Immature natural killer cell (primary cell): ENCODE results near the gene CALD1. TPM values are rescaled to one million over a fixed set of nuclear protein-coding genes. Genes with fewer than 3 reads are reported as not detected.

Source experiments
- DNase-seq, 3 donors: peaks; one replicate each; pipeline ENCODE4 v3.0.0; 2022; ENCODE audit warnings: mixed read lengths in 1 of 3
- H3K27ac Mint-ChIP-seq, 6 donors: one replicate each; pipeline ENCODE4 v1.8.0; 2020; ENCODE audit warnings: mixed read lengths in 6 of 6, mild to moderate bottlenecking in 5 of 6, inconsistent platforms in 4 of 6, moderate library complexity in 3 of 6
- H3K27me3 Mint-ChIP-seq, 3 donors: one replicate each; pipeline ENCODE4 v1.8.0; 2020 to 2021; ENCODE audit warnings: low read depth in 3 of 3, mild to moderate bottlenecking in 3 of 3, mixed read lengths in 3 of 3, moderate library complexity in 3 of 3, inconsistent platforms in 1 of 3
- H3K36me3 Mint-ChIP-seq, 3 donors: one replicate each; pipeline ENCODE4 v1.8.0; 2020; ENCODE audit warnings: mixed read lengths in 3 of 3, inconsistent platforms in 2 of 3, mild to moderate bottlenecking in 2 of 3
- H3K4me1 Mint-ChIP-seq, 2 donors: one replicate each; pipeline ENCODE4 v1.8.0; 2020; ENCODE audit warnings: inconsistent platforms in 2 of 2, mild to moderate bottlenecking in 2 of 2, mixed read lengths in 2 of 2, moderate library complexity in 1 of 2
- H3K4me3 Mint-ChIP-seq, 5 donors: one replicate each; pipeline ENCODE4 v1.8.0; 2020; ENCODE audit warnings: mild to moderate bottlenecking in 5 of 5, mixed read lengths in 5 of 5, inconsistent platforms in 3 of 5, moderate library complexity in 3 of 5
- H3K9me3 Mint-ChIP-seq, 6 donors: one replicate each; pipeline ENCODE4 v1.8.0; 2020; ENCODE audit warnings: mild to moderate bottlenecking in 6 of 6, mixed read lengths in 6 of 6, inconsistent platforms in 4 of 6, moderate library complexity in 3 of 6
- polyA plus RNA-seq, 3 donors: library from polyadenylated mRNA; unstranded; fragments of 300-500 nt; fragmentation: Illumina TruSeq; gene quantifications; one replicate each; pipeline ENCODE4 v1.2.3, GENCODE V29; 2021

CALD1 gene
- polyA plus RNA-seq, 3 donors from 2014 or later = 0.06 to 0.07 TPM; not detected in 1

GRCh38 chr7:134992626-134993179 lies 213.3 kb downstream of the CALD1 start:
- Mint-ChIP-seq H3K4me1 (peaks cover 3 to 7% of the 10 kb centered on the region in 2 donors), H3K27ac (peak overlapping the region in 3 of 6 donors; percentile 2 to 61 (median 8)), H3K36me3 (peaks cover 4 to 28% (median 6%) of the 10 kb centered on the region in 3 donors), H3K4me3 (no peak overlapping the region), H3K9me3 (no peaks in the 10 kb centered on the region), H3K27me3 (peaks cover 0 to 2% (median 2%) of the 10 kb centered on the region in 3 donors)
- no peak for DNase-seq

- no peaks in the 10 kb centered on the region for H3K4me1 Mint-ChIP-seq
- H3K9me3 Mint-ChIP-seq = no peaks in the 10 kb centered on the region
- no peak for DNase-seq
- H3K27me3 Mint-ChIP-seq = peaks cover 0 to 2% (median 2%) of the 10 kb centered on the region in 3 donors
- H3K36me3 Mint-ChIP-seq = peaks cover 7 to 31% (median 9%) of the 10 kb centered on the region in 3 donors
- peak overlapping the region in 1 of 6 donors; percentile 8 for H3K27ac Mint-ChIP-seq
- H3K4me3 Mint-ChIP-seq = no peak overlapping the region
Measured at GRCh38 chr7:134993877-134994456, 214.5 kb downstream of the CALD1 start.

- Mint-ChIP-seq H3K36me3 (peaks cover 8 to 34% (median 8%) of the 10 kb centered on the region in 3 donors), H3K27ac (peak overlapping the region in 2 of 6 donors; percentile 10 to 55), H3K9me3 (no peaks in the 10 kb centered on the region), H3K27me3 (peaks cover 0 to 2% (median 2%) of the 10 kb centered on the region in 3 donors), H3K4me3 (no peak overlapping the region), H3K4me1 (no peaks in the 10 kb centered on the region)
- no peak for DNase-seq
Measured at GRCh38 chr7:134995239-134996096, 216.0 kb downstream of the CALD1 start.

GRCh38 chr7:134996097-134996550 lies 216.7 kb downstream of the CALD1 start:
- peaks cover 8 to 34% (median 8%) of the 10 kb centered on the region in 3 donors for H3K36me3 Mint-ChIP-seq
- peaks cover 0 to 2% (median 2%) of the 10 kb centered on the region in 3 donors for H3K27me3 Mint-ChIP-seq
- H3K4me3 Mint-ChIP-seq = no peak overlapping the region
- H3K9me3 Mint-ChIP-seq = no peaks in the 10 kb centered on the region
- DNase-seq = no peak
- H3K4me1 Mint-ChIP-seq = no peaks in the 10 kb centered on the region
- no peak overlapping the region for H3K27ac Mint-ChIP-seq

- no peaks in the 10 kb centered on the region for H3K4me1 Mint-ChIP-seq
- H3K36me3 Mint-ChIP-seq = peaks cover 8 to 39% (median 8%) of the 10 kb centered on the region in 3 donors
- no peak overlapping the region for H3K27ac Mint-ChIP-seq
- no peaks in the 10 kb centered on the region for H3K9me3 Mint-ChIP-seq
- no peak overlapping the region for H3K4me3 Mint-ChIP-seq
- no peak for DNase-seq
- peaks cover 0 to 2% (median 2%) of the 10 kb centered on the region in 3 donors for H3K27me3 Mint-ChIP-seq
Measured at GRCh38 chr7:134997214-134997885, 217.9 kb downstream of the CALD1 start.

- peaks cover 4 to 37% (median 8%) of the 10 kb centered on the region in 3 donors for H3K36me3 Mint-ChIP-seq
- no peak overlapping the region for H3K27ac Mint-ChIP-seq
- peaks cover 0 to under 1% (median 0%) of the 10 kb centered on the region in 3 donors for H3K27me3 Mint-ChIP-seq
- no peak overlapping the region for H3K4me3 Mint-ChIP-seq
- H3K9me3 Mint-ChIP-seq = no peaks in the 10 kb centered on the region
- no peak for DNase-seq
- no peaks in the 10 kb centered on the region for H3K4me1 Mint-ChIP-seq
Measured at GRCh38 chr7:134999136-134999535, 219.7 kb downstream of the CALD1 start.

GRCh38 chr7:135001390-135002165 lies 222.1 kb downstream of the CALD1 start:
- Mint-ChIP-seq H3K36me3 (peaks cover 4 to 17% (median 6%) of the 10 kb centered on the region in 3 donors), H3K4me1 (no peaks in the 10 kb centered on the region), H3K27ac (no peak overlapping the region), H3K4me3 (no peak overlapping the region), H3K9me3 (no peaks in the 10 kb centered on the region), H3K27me3 (peaks cover 0 to 1% (median 0%) of the 10 kb centered on the region in 3 donors)
- DNase-seq = no peak

GRCh38 chr7:135012229-135012628 lies 232.8 kb downstream of the CALD1 start:
- no peak for DNase-seq
- peaks cover 0 to 2% (median 0%) of the 10 kb centered on the region in 6 donors for H3K9me3 Mint-ChIP-seq
- H3K36me3 Mint-ChIP-seq = no peaks in the 10 kb centered on the region
- peaks cover 1 to 2% (median 1%) of the 10 kb centered on the region in 3 donors for H3K27me3 Mint-ChIP-seq
- H3K27ac Mint-ChIP-seq = no peak overlapping the region
- no peaks in the 10 kb centered on the region for H3K4me1 Mint-ChIP-seq
- H3K4me3 Mint-ChIP-seq = no peak overlapping the region

Other genes with a start within 250 kb of the CALD1 start
- gene AKR1B15, start 230.5 kb upstream of the CALD1 start, polyA plus RNA-seq = not detected
- 10 to 100 TPM; 58.3 to 71.3 (median 59.5) TPM for gene BPGM, start 132.8 kb upstream of the CALD1 start, polyA plus RNA-seq
- 1 to 10 TPM in 1 of 3 donors, under 1 TPM in 1, not detected in 1; 0.43 to 1.2 TPM for gene AGBL3, start 206.9 kb downstream of the CALD1 start, polyA plus RNA-seq